Measurements from ENCODE around the gene TLCD4. TPM values are rescaled to one million over a fixed set of nuclear protein-coding genes. Genes with fewer than 3 reads are reported as not detected.
"Not testable (repeated sequence)": the region's sequence is repeated elsewhere in the genome, so short reads cannot be mapped to it uniquely, and the experiment has no call there.

The TLCD4 gene
- total and polyA plus RNA-seq, 5 donors from 2014 or later = 0.03 to 0.80 (median 0.76) TPM; not detected in 2

- no peak for ATAC-seq (ENCODE audit: low read depth in 2 of 2)
- peaks cover 0 to 5% (median 0%) of the 10 kb centered on the region in 4 donors for H3K4me1 Mint-ChIP-seq
Measured at GRCh38 chr1:95086949-95087533, 30.1 kb upstream of the TLCD4 start.

GRCh38 chr1:95088303-95088702 lies 28.9 kb upstream of the TLCD4 start:
- no peak overlapping the region for H3K4me3 Mint-ChIP-seq
- ATAC-seq (ENCODE audit: low read depth in 2 of 2) (no peak), DNase-seq (no peak)
- H3K4me1 Mint-ChIP-seq = peaks cover 0 to 5% (median 0%) of the 10 kb centered on the region in 4 donors
- H3K4me3 ChIP-seq (ENCODE audit: low read depth, low read length) = no peak overlapping the region
- no peaks in the 10 kb centered on the region for H3K4me1 ChIP-seq (ENCODE audit: control insufficient read depth, insufficient read depth, low read length, poor library complexity, severe bottlenecking)
- H3K36me3 ChIP-seq (ENCODE audit: control insufficient read depth, insufficient read depth, low read length) = no peaks in the 10 kb centered on the region
- H3K27me3 Mint-ChIP-seq = peaks cover 10% of the 10 kb centered on the region
- peaks cover 2% of the 10 kb centered on the region for H3K27me3 ChIP-seq (ENCODE audit: control insufficient read depth, insufficient read depth, low read length)
- H3K36me3 Mint-ChIP-seq = no peaks in the 10 kb centered on the region
- H3K27ac ChIP-seq (ENCODE audit: insufficient read depth, low read length, poor library complexity, severe bottlenecking) = no peak overlapping the region
- H3K9me3 ChIP-seq (ENCODE audit: control insufficient read depth in 2 of 2, low read length in 2 of 2) = no peaks in the 10 kb centered on the region
- no peak overlapping the region for H3K27ac Mint-ChIP-seq
- H3K9me3 Mint-ChIP-seq = peaks cover 0 to 2% (median 0%) of the 10 kb centered on the region in 7 donors

More at GRCh38 chr1:95086949-95087533, 30.1 kb upstream of the TLCD4 start:
- DNase-seq = no peak
- Mint-ChIP-seq H3K27ac (no peak overlapping the region), H3K27me3 (peaks cover 10% of the 10 kb centered on the region), H3K36me3 (no peaks in the 10 kb centered on the region), H3K4me3 (no peak overlapping the region), H3K9me3 (peaks cover 0 to 2% (median 0%) of the 10 kb centered on the region in 7 donors)
- Histone ChIP-seq H3K27ac (ENCODE audit: insufficient read depth, low read length, poor library complexity, severe bottlenecking) (no peak overlapping the region), H3K4me1 (ENCODE audit: control insufficient read depth, insufficient read depth, low read length, poor library complexity, severe bottlenecking) (no peaks in the 10 kb centered on the region), H3K9me3 (ENCODE audit: control insufficient read depth in 2 of 2, low read length in 2 of 2) (no peaks in the 10 kb centered on the region), H3K4me3 (ENCODE audit: low read depth, low read length) (no peak overlapping the region), H3K27me3 (ENCODE audit: control insufficient read depth, insufficient read depth, low read length) (peaks cover 2% of the 10 kb centered on the region), H3K36me3 (ENCODE audit: control insufficient read depth, insufficient read depth, low read length) (no peaks in the 10 kb centered on the region)

- peaks cover 2% of the 10 kb centered on the region for H3K27me3 ChIP-seq (ENCODE audit: control insufficient read depth, insufficient read depth, low read length)
- H3K4me3 Mint-ChIP-seq = no peak overlapping the region
- H3K9me3 Mint-ChIP-seq = peaks cover 0 to 3% (median 0%) of the 10 kb centered on the region in 7 donors
- H3K27me3 Mint-ChIP-seq = peaks cover 10% of the 10 kb centered on the region
- ATAC-seq (ENCODE audit: low read depth in 2 of 2) (no peak), DNase-seq (no peak)
- H3K4me1 ChIP-seq (ENCODE audit: control insufficient read depth, insufficient read depth, low read length, poor library complexity, severe bottlenecking) = no peaks in the 10 kb centered on the region
- H3K36me3 ChIP-seq (ENCODE audit: control insufficient read depth, insufficient read depth, low read length) = no peaks in the 10 kb centered on the region
- no peak overlapping the region for H3K27ac ChIP-seq (ENCODE audit: insufficient read depth, low read length, poor library complexity, severe bottlenecking)
- H3K27ac Mint-ChIP-seq = peak overlapping the region in 1 of 3 donors; percentile 63
- peaks cover 0 to 1% (median 0%) of the 10 kb centered on the region in 4 donors for H3K4me1 Mint-ChIP-seq
- no peaks in the 10 kb centered on the region for H3K36me3 Mint-ChIP-seq
- no peaks in the 10 kb centered on the region for H3K9me3 ChIP-seq (ENCODE audit: control insufficient read depth in 2 of 2, low read length in 2 of 2)
- H3K4me3 ChIP-seq (ENCODE audit: low read depth, low read length) = no peak overlapping the region
Measured at GRCh38 chr1:95089650-95090287, 27.4 kb upstream of the TLCD4 start.

- not testable (repeated sequence) for ATAC-seq (ENCODE audit: low read depth in 2 of 2)
Measured at GRCh38 chr1:95091290-95091689, 25.9 kb upstream of the TLCD4 start.

GRCh38 chr1:95092891-95093290 lies 24.3 kb upstream of the TLCD4 start:
- not testable (repeated sequence) for H3K4me1 ChIP-seq (ENCODE audit: control insufficient read depth, insufficient read depth, low read length, poor library complexity, severe bottlenecking); H3K36me3 ChIP-seq (ENCODE audit: control insufficient read depth, insufficient read depth, low read length); H3K4me3 Mint-ChIP-seq; H3K27ac ChIP-seq (ENCODE audit: insufficient read depth, low read length, poor library complexity, severe bottlenecking); H3K27me3 ChIP-seq (ENCODE audit: control insufficient read depth, insufficient read depth, low read length); DNase-seq; H3K9me3 ChIP-seq (ENCODE audit: control insufficient read depth in 2 of 2, low read length in 2 of 2); H3K27ac Mint-ChIP-seq; H3K9me3 Mint-ChIP-seq; H3K4me3 ChIP-seq (ENCODE audit: low read depth, low read length); H3K4me1 Mint-ChIP-seq; ATAC-seq (ENCODE audit: low read depth in 2 of 2); H3K36me3 Mint-ChIP-seq
- peaks cover 10% of the 10 kb centered on the region for H3K27me3 Mint-ChIP-seq

More at GRCh38 chr1:95091290-95091689, 25.9 kb upstream of the TLCD4 start:
- H3K9me3 ChIP-seq (ENCODE audit: control insufficient read depth in 2 of 2, low read length in 2 of 2); H3K4me3 ChIP-seq (ENCODE audit: low read depth, low read length); H3K4me1 ChIP-seq (ENCODE audit: control insufficient read depth, insufficient read depth, low read length, poor library complexity, severe bottlenecking); DNase-seq; H3K27ac ChIP-seq (ENCODE audit: insufficient read depth, low read length, poor library complexity, severe bottlenecking); H3K36me3 ChIP-seq (ENCODE audit: control insufficient read depth, insufficient read depth, low read length); H3K4me3 Mint-ChIP-seq; H3K9me3 Mint-ChIP-seq; H3K27me3 Mint-ChIP-seq; H3K4me1 Mint-ChIP-seq; H3K27ac Mint-ChIP-seq; H3K36me3 Mint-ChIP-seq; H3K27me3 ChIP-seq (ENCODE audit: control insufficient read depth, insufficient read depth, low read length): not testable (repeated sequence)

GRCh38 chr1:95093296-95093695 lies 23.9 kb upstream of the TLCD4 start:
- H3K4me3 Mint-ChIP-seq = no peak overlapping the region
- no peak overlapping the region for H3K27ac Mint-ChIP-seq
- Histone ChIP-seq H3K4me3 (ENCODE audit: low read depth, low read length) (no peak overlapping the region), H3K9me3 (ENCODE audit: control insufficient read depth in 2 of 2, low read length in 2 of 2) (no peaks in the 10 kb centered on the region), H3K27me3 (ENCODE audit: control insufficient read depth, insufficient read depth, low read length) (peaks cover 2% of the 10 kb centered on the region), H3K27ac (ENCODE audit: insufficient read depth, low read length, poor library complexity, severe bottlenecking) (no peak overlapping the region), H3K36me3 (ENCODE audit: control insufficient read depth, insufficient read depth, low read length) (no peaks in the 10 kb centered on the region), H3K4me1 (ENCODE audit: control insufficient read depth, insufficient read depth, low read length, poor library complexity, severe bottlenecking) (no peaks in the 10 kb centered on the region)
- DNase-seq = no peak
- H3K9me3 Mint-ChIP-seq = peaks cover 0 to 3% (median 0%) of the 10 kb centered on the region in 7 donors
- H3K27me3 Mint-ChIP-seq = peaks cover 10% of the 10 kb centered on the region
- H3K4me1 Mint-ChIP-seq = no peaks in the 10 kb centered on the region
- H3K36me3 Mint-ChIP-seq = no peaks in the 10 kb centered on the region
- no peak for ATAC-seq (ENCODE audit: low read depth in 2 of 2)

- peaks cover 0 to 3% (median 0%) of the 10 kb centered on the region in 7 donors for H3K9me3 Mint-ChIP-seq
- DNase-seq (no peak), ATAC-seq (ENCODE audit: low read depth in 2 of 2) (no peak)
- no peak overlapping the region for H3K4me3 ChIP-seq (ENCODE audit: low read depth, low read length)
- no peak overlapping the region for H3K27ac ChIP-seq (ENCODE audit: insufficient read depth, low read length, poor library complexity, severe bottlenecking)
- peaks cover 5% of the 10 kb centered on the region for H3K27me3 Mint-ChIP-seq
- no peaks in the 10 kb centered on the region for H3K36me3 ChIP-seq (ENCODE audit: control insufficient read depth, insufficient read depth, low read length)
- no peak overlapping the region for H3K27ac Mint-ChIP-seq
- H3K4me1 Mint-ChIP-seq = no peaks in the 10 kb centered on the region
- no peaks in the 10 kb centered on the region for H3K9me3 ChIP-seq (ENCODE audit: control insufficient read depth in 2 of 2, low read length in 2 of 2)
- H3K36me3 Mint-ChIP-seq = no peaks in the 10 kb centered on the region
- no peaks in the 10 kb centered on the region for H3K4me1 ChIP-seq (ENCODE audit: control insufficient read depth, insufficient read depth, low read length, poor library complexity, severe bottlenecking)
- H3K27me3 ChIP-seq (ENCODE audit: control insufficient read depth, insufficient read depth, low read length) = peaks cover 2% of the 10 kb centered on the region
- H3K4me3 Mint-ChIP-seq = no peak overlapping the region
Measured at GRCh38 chr1:95094923-95095322, 22.2 kb upstream of the TLCD4 start.

- Mint-ChIP-seq H3K4me3 (no peak overlapping the region), H3K27ac (no peak overlapping the region), H3K27me3 (peaks cover 5% of the 10 kb centered on the region), H3K4me1 (no peaks in the 10 kb centered on the region), H3K9me3 (peaks cover 0 to 3% (median 0%) of the 10 kb centered on the region in 7 donors), H3K36me3 (no peaks in the 10 kb centered on the region)
- DNase-seq (no peak), ATAC-seq (ENCODE audit: low read depth in 2 of 2) (no peak)
- Histone ChIP-seq H3K4me3 (ENCODE audit: low read depth, low read length) (no peak overlapping the region), H3K36me3 (ENCODE audit: control insufficient read depth, insufficient read depth, low read length) (no peaks in the 10 kb centered on the region), H3K4me1 (ENCODE audit: control insufficient read depth, insufficient read depth, low read length, poor library complexity, severe bottlenecking) (no peaks in the 10 kb centered on the region), H3K9me3 (ENCODE audit: control insufficient read depth in 2 of 2, low read length in 2 of 2) (no peaks in the 10 kb centered on the region), H3K27ac (ENCODE audit: insufficient read depth, low read length, poor library complexity, severe bottlenecking) (no peak overlapping the region), H3K27me3 (ENCODE audit: control insufficient read depth, insufficient read depth, low read length) (peaks cover 2% of the 10 kb centered on the region)
Measured at GRCh38 chr1:95095833-95096217, 21.3 kb upstream of the TLCD4 start.
